Left colon (tissue), 2 donors: Measurements from ENCODE around the gene FAM131B. TPM values are rescaled to one million over a fixed set of nuclear protein-coding genes. Genes with fewer than 3 reads are reported as not detected.
A peak's percentile ranks its signal among the peaks of the same experiment; 100 is the strongest.

Experiments used
- ATAC-seq: fragments of 200-7000 bp; cut with Tn5 transposase; one replicate; pipeline ENCODE4 v1.9.1; 2020; ENCODE audit warnings: mild to moderate bottlenecking, moderate library complexity
- DNase-seq, 2 donors: peaks; one replicate each; pipeline ENCODE4 v3.0.0-alpha.2; 2020
- intact Hi-C, 2 donors: fragments of 100-400 bp; cut with DNase I in 1 of 2; cut with micrococcal nuclease in 1 of 2; formaldehyde crosslinking; loops; one replicate each; pipeline versions ENCODE4 v1.11.2 to v1.14.0; 2022; cut with DNase I, micrococcal nuclease
- total RNA-seq, 2 donors: library from RNA; stranded (reverse); fragmentation: NEBNext Ultra II Directional; extraction: Animal tissue kit (Norgen Biotek cat#: 25700); gene quantifications; one replicate each; pipeline ENCODE4 v1.2.1, GENCODE V29; 2021
- donor health status: DM: no; HTN: no; CAD: no.
- donor health status: DM: yes; HTN: yes; CAD: no.

FAM131B gene
- total RNA-seq, 2 donors from 2014 or later = 0.27 to 3.4 TPM

DNA sequence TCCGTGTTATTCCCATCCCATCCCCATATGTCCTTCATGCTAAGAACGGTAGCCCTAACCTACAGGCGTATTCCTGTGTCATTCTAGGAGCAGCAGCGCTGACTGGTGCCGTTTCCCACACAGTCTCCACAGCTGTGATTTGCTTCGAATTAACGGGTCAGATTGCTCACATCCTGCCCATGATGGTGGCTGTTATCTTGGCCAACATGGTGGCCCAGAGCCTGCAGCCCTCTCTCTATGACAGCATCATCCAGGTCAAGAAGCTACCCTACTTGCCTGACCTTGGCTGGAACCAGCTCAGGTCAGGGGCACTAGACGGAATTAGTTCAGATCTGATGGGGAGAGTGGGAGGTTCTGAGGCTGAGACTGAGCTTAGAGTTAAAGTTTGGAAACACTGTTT lies 20.7 kb downstream of the FAM131B start:
- no peak for ATAC-seq
- no peak for DNase-seq
- intact Hi-C loops = no loop called here

DNA sequence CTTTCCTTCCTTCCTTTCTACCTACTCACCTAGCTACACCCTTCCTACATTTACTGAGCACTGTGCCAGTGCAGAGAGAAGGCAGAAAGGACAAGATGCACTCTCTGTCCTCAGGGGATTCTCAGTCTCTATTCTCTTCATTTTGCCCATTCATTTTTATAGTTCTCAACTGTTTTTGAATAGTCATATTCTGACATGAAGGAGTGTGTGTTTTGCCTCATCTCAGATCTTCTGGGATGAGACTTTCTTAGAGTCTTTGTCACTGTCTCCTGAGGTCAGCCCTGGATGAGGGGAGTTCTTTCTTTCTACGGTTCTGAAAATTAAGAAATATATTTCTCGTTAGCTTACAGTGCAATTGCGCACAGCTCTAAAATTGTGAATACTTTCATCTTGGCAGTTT lies 25.3 kb downstream of the FAM131B start:
- intact Hi-C loops = no loop called here
- no peak for ATAC-seq
- DNase-seq = no peak

DNA sequence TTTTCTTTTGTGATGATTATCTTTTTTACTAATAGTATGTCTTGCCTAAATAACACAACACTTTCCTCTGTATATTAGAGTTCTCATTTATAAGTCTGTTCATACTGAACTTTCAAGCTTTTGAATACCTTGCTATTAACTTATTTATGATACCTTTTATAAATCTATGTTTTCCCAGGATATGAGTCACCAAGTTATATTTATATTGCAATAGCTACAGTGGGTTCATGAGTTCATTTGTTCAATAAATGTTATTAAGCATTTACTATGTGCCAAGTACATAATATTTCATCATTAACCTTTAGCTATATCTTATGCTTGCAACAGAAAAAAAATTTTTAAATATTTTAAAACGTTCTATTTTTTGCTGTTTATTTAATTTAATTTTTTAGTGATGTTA lies 28.3 kb downstream of the FAM131B start:
- no peak for ATAC-seq
- DNase-seq = no peak
- intact Hi-C loops = no loop called here

DNA sequence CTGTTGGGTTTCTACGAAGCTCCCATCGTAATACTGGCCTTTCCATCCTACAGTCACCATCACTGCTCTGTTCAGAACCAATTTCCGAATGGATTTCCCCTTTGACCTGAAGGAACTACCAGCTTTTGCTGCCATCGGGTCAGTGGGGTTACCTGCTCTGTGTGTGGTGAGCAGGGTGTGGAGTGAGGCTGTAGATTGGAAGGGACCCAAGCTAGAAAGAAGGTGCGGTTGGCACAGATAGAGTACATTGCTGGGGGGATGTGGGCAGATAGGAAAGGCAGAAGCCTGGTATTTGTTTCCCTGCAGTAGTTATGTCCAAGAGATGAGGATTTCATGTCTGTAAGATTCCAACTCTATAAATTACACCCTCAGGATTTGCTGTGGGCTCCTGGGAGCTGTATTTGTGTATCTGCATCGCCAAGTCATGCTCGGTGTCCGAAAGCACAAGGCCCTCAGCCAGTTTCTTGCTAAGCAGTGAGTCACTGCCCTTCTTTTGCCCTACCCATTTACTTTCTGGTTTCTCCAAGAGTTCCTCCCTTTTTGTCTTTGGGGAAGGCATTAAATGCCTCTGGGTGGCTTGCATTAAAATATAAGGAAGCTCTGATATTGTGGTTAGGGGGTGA lies 31.2 kb downstream of the FAM131B start:
- no peak for DNase-seq
- ATAC-seq = no peak
- intact Hi-C loops = no loop called here

DNA sequence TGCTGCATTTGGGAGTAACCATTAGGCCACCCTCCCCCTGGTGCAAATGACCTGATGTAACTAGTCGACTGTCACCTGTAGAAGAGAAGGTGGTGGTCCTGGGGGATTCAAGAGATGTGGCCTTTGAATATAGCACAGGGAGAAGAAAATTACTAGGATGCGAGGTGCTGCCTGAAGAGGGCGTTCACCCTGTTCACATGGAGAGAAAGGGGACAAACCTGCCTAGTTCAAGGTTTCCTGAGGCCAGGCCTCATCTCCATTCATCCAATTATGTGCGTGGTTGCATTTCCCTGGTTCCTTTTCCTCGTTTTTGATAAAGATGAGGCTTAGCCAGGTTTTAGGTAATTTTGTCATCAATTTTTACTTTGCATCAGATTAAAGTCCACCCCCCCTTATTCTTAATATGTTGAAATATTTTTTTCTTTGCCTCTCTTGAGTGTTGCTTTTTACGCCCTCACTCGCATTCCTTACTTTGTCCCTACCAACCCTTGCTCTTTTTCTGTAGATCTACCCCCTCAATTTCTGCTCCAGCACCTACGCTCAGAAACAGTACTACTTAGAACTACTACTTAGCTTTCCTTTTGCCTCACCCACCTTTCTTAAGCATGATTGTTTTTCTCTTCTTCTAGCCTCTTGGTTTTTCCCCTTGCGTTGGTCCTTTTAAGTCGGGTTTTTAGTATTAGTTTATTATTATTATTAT lies 32.9 kb downstream of the FAM131B start:
- no peak for DNase-seq
- no peak for ATAC-seq
- intact Hi-C loops = loop anchor here in 1 of 2 donors (10.0 kb wide), 1 partner anchor 85 kb away; no protein-coding TSS in a partner anchor

DNA sequence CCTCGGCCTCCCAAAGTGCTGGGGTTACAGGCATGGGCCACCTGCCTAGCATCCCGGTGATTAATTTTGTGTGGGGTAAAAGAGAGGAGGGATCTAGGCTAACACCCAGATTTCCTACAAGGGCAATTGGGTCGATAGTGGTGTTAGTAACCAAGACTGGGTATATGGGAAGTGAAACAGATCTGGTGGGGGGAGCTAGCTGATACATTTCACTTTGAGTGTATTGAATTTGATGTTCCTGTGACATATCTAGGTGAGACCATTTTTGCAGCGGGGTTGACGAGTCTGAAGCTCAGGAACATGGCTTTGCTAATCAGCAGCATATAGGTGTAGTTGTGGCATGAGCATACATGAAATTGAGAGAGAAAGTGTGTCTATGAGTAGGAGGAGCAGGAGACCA lies 34.6 kb downstream of the FAM131B start:
- DNase-seq = no peak
- intact Hi-C loops = loop anchor here in 1 of 2 donors (10.0 kb wide), 1 partner anchor 87 kb away; no protein-coding TSS in a partner anchor
- no peak for ATAC-seq

DNA sequence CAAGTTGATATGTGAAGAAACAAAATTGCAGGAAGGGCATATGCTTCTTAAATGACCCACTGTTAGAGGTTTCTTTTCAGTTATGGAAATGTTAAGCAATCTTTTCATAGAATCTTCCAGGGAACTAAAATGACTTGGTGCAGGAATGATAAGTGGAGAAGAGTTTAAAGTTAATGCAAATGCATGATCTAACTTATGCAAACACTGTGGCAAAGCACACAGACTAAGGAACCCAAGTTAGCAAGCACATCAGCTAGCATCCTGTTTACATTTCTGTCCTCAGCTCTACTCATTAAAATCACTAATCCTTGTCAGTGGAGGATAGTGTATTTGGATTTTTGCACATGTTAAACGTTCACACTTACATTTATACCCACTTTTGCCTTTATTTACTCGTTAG lies 37.3 kb downstream of the FAM131B start:
- intact Hi-C loops = loop anchor here in 1 of 2 donors (10.0 kb wide), 1 partner anchor 90 kb away; no protein-coding TSS in a partner anchor
- no peak for ATAC-seq

DNA sequence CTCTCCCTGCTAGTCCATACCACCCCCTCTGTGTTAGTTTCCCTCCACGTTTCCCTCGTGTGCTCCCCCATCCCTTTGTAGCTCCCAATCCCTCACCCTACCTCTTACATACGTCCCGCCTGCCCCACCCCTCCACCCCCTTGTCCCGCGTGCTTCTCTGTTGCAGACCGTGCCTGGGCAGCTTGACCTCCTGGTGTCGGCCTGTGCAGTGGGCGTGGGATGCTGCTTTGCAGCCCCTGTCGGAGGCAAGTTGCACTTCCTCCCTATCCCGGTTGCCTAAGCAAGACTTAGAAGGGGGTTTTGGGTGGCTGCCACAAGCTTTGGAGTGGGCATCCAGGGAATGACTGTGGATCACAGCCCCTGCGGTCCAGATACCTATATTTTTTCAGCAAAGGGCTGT lies 38.9 kb downstream of the FAM131B start:
- intact Hi-C loops = loop anchor here in 1 of 2 donors (10.0 kb wide), 1 partner anchor 91 kb away; no protein-coding TSS in a partner anchor
- ATAC-seq (no peak), DNase-seq (no peak)

More for the DNA sequence above, 37.3 kb downstream of the FAM131B start:
- DNase-seq = no peak

DNA sequence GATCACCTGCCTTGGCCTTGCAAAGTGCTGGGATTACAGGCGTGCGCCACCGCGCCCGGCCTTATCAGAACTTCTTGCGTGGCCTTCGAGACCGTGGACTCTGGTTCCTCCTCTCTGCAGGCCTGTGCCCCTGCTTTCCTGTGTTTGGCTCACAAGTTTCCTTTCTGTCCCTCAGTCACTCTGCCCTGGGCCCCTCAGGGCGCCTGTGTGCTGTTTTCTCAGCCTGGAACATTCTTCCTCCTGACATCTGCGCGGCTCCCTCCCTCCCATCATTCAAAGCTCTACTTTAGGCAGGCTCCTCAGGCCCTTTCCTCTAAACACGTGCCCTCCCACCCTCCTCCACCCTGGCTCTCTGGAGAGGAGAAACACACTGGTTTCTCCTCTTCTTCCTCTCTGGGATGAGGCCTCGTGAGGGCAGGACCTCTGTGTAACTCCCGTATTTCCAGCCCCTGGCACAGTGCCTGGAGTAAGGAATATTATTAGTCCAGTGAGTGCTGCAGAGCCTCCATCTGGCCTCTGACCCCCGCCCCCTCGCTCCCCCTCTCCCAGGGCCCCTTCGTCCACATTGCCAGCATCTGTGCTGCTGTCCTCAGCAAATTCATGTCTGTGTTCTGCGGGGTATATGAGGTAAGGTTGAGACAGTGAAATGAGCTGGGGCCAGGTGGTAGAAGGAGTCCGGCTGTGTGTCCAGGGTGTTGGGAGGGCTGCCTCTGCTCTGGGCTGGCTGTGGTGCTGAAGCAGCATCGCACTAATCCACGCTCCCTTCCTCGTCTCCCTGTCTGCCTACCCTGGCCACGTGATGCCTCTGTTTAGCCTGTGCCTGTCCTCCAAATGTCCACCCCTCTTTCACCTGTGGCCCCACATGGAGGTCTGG lies 39.5 kb downstream of the FAM131B start:
- DNase-seq = no peak

DNA sequence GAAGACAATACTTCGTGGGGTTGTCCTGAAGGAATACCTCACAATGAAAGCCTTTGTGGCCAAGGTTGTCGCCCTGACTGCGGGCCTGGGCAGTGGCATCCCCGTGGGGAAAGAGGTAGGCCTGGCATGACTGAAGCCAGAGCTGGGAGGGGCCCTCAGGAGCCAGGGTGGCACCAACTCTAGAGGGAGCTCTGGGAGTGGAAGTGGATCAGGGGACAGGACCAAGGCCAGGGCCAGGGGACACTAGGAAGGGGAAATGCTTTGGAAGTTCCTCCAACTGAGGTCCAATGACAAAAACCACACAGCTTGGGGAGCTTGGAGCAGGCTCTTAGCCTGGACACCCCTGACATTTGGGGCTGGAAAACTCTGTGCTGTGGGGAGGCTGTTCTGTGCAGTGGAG lies 40.8 kb downstream of the FAM131B start:
- ATAC-seq = peak; percentile 87

More for the DNA sequence above, 39.5 kb downstream of the FAM131B start:
- ATAC-seq = no peak
- intact Hi-C loops = loop anchor here in 1 of 2 donors (10.0 kb wide), 1 partner anchor 92 kb away; no protein-coding TSS in a partner anchor

DNA sequence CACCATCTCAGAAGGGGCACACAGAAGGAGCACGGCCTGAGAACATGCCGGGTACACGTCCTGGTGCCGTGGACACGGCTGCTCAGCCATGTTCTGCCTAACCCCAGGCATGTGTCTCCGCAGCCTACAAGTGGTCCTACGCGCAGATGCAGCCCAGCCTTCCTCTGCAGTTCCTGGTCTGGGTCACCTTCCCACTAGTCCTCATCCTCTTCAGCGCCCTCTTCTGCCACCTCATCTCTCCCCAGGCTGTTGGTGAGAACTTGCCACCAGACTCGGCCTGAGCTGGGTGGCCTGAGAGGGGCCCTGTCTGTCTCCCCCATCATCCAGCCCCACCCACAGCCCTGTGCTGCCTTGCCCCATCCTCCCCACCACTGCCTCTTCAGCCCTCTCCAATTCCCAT lies 41.3 kb downstream of the FAM131B start:
- DNase-seq (no peak), ATAC-seq (no peak)
- intact Hi-C loops = loop anchor here in 1 of 2 donors (10.0 kb wide), 1 partner anchor 94 kb away; no protein-coding TSS in a partner anchor

More for the DNA sequence above, 40.8 kb downstream of the FAM131B start:
- peak; percentile 56 to 57 for DNase-seq
- intact Hi-C loops = loop anchor here in 1 of 2 donors (10.0 kb wide), 1 partner anchor 93 kb away; no protein-coding TSS in a partner anchor

DNA sequence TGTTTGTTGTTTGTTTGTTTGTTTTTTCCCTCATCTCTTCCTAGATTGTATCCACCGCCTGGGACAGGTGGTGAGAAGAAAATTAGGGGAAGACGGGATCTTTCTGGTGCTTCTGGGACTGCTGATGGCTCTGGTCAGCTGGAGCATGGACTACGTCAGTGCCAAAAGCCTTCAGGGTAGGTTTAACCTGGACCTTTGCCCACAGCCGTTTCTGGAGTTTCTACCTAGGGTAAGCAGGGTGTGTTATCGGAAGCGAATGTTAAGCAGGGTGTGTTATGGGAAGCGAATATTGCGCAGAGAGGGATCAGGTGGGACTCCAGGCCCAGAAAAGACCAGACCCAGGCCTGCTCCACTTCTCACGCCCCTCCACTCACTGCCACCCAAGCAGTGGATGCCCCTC lies 41.9 kb downstream of the FAM131B start:
- DNase-seq (peak; percentile 66 to 72), ATAC-seq (peak; percentile 88)
- intact Hi-C loops = loop anchor here in 1 of 2 donors (10.0 kb wide), 1 partner anchor 94 kb away; no protein-coding TSS in a partner anchor

DNA sequence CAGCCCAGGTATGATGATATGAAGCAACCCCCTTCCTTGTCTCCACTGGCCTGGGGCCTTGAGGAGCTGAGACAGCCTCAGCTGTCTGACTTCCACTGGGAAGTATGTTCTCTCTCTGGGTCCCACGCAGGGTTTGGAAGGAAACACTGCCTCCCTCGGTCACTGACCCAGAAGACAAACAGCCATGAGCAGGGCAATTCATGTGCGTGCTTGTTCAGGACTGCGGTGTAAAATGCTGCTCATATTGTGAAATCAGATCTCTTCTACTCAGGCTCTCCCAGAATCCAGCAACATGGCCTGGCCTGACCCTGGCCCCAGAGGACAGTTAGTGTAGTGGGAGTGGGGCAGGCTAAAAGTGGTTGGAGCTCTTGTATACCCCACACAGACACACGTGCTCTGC lies 43.9 kb downstream of the FAM131B start:
- ATAC-seq (no peak), DNase-seq (no peak)
- intact Hi-C loops = no loop called here

DNA sequence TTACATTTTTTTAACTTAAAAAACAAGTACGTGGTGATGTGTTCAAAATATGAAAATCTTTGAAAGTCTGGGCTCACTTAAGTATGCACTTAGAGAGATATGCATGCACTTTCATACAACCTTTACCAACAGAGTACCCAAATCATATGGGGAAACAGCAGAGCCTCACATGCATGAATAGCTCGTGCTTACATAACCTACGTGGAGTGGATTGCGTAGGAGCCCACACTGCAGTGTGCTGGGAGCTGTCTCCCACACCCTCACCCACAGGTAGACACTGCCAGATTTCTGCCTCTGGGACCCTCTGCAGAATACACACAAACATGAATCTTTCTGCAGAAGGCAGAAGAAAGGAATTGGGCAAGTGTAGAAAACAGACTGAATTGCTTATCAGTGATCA lies 46.0 kb downstream of the FAM131B start:
- intact Hi-C loops = no loop called here
- no peak for DNase-seq
- ATAC-seq = no peak

DNA sequence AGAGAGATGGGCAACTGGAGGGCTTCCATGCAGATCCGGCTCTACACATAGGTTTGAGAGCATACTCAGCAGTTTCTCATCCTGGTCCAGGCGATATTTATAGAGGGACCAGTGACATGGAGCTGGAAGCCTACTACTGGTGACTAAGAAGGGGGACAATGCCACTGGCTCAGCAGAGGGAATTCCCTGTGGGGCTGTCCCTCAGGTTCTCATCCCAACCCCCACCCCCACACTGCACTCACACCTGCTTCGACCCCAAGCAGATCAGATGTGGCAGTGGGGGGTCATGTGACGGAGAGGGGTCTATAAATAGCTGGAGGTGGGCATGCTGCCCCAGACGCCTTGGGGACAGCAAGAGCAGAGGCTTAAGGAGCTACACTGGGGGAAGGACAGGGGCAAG lies 46.7 kb downstream of the FAM131B start, which contains the start of gene CLCN1:
Gene CLCN1, plus strand, starts transcription at position 336 of the 400 bp plus-strand sequence. CDS start 102 bp downstream, outside the sequence.
- DNase-seq = no peak
- no peak for ATAC-seq
- intact Hi-C loops = no loop called here

DNA sequence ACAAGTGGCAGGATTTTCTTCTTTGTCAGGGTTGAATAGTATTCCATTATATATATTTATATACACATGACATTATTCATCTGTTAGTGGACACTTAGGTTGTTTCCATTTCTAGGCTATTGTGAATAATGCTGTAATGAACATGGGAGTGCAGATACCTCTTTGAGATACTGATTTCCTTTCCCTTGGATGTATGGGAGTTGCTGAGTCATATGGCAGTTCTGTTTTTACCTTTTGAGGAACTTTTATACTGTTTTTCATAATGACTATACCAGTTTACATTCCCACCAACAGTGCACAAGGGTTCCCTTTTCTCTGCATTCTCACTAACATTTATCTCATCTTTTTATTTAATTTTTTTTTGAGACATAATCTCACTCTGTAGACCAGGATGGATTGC lies 48.4 kb downstream of the FAM131B start:
- intact Hi-C loops = no loop called here
- no peak for ATAC-seq
- no peak for DNase-seq

DNA sequence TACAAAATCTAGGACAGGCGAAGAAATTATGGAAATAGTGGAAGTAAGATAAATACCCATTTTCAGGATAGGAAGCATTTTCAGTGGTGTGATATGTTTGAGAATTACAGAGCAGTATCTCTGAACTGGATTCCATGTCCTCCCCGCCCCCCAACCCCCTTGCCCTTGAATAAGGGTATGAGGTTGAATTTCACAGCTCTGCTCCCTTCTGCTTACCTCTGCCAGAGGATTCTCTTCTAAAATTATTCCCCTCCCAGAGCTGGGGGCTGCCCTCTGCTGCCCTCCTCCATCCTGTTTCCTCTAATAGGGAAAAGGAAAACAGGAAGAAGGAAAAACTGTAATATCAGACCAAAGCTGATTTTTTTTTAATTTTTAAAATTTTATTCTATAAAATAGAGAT lies 53.9 kb downstream of the FAM131B start:
- no peak for DNase-seq

DNA sequence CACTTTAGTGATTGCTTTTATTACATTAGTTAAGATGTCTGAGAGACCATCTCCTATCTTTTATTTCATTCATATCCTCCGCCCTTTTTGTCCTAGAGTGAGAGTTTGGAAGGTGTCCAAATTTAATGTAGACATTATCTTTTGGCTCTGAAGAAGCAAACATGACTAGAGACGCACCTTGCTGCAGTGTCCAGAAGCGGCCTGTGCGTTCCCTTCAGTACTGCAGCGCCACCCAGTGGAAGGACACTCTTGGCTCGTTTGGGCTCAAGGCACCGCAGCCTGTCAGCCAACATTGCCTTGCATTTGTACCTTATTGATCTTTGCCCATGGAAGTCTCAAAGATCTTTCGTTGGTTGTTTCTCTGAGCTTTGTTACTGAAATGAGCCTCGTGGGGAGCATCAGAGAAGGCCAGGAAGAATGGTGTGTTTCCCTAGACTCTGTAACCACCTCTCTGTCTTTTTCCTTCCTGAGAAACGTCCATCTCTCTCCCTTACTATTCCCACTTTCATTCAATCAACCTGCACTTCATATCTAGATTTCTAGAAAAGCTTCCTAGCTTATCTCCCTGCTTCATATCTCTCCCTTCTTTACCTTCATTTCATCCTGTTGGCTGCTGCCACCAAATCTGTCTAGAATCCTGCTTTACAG lies 57.0 kb downstream of the FAM131B start:
- intact Hi-C loops = loop anchor here in 1 of 2 donors (10.0 kb wide), 1 partner anchor 71 kb away; no protein-coding TSS in a partner anchor
- peak; percentile 96 for ATAC-seq
- DNase-seq = peak; percentile 78 to 96

More for the DNA sequence above, 53.9 kb downstream of the FAM131B start:
- intact Hi-C loops = loop anchor here in 1 of 2 donors (10.0 kb wide), 1 partner anchor 74 kb away; no protein-coding TSS in a partner anchor
- ATAC-seq = no peak
